Measurements from ENCODE around the gene TNFAIP8.
A peak's percentile ranks its signal among the peaks of the same experiment; 100 is the strongest.

DNA sequence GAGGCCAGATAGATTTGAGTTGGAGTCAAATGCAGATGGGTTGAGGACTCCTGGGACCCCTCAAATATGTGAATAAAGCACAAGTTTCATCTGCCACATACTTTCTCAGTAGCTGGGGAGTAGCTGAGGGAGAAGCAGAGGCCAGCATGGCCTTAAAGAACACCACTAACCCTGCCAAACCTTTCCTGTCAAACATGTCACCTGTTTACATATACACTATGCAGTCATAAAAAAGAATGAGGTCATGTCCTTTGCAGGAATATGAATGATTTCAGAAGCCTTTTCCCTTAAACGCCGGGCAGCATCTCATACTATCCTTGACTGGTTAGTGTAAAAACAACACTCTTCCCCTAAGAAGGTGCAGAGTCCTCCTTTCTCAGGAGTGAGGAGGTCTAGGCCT lies 71.2 kb downstream of the TNFAIP8 start:
- TF ChIP-seq EP300 (IDR thresholded peaks at IDR 0.05) (peak; percentile 37), CTCF (IDR thresholded peaks at IDR 0.05) (no peak)

Data from esophagus muscularis mucosa (tissue), 3 donors.